Neural cell (in vitro differentiated cells): ENCODE results near the gene TSPAN7. TPM values are rescaled to one million over a fixed set of nuclear protein-coding genes. Genes with fewer than 3 reads are reported as not detected.

Source experiments
- H2AFZ ChIP-seq: fragments of 200-600, 300-800 bp; sonication (generic), shearing (Covaris generic); 2 replicates; pipeline ENCODE4 v1.6.0; 2014; ENCODE audit warnings: low read depth, mild to moderate bottlenecking, antibody characterized with exemption, low read length, moderate library complexity
- H3F3A ChIP-seq: fragments of 200-600 bp; shearing (Covaris generic); 2 replicates; pipeline ENCODE4 v1.6.1; 2016; ENCODE audit warnings: mild to moderate bottlenecking, moderate library complexity, mixed read lengths, antibody characterized with exemption, low read length; ENCODE audit not compliant: insufficient read depth, poor library complexity, severe bottlenecking
- H3K27ac ChIP-seq: fragments of 200-600, 300-800 bp; sonication (generic), shearing (Covaris generic); 2 replicates; pipeline ENCODE4 v1.5.1; 2014; ENCODE audit warnings: mild to moderate bottlenecking, low read length, moderate library complexity
- H3K27me3 ChIP-seq: fragments of 300-800, 200-600 bp; sonication (generic), shearing (Covaris generic); 2 replicates; pipeline ENCODE4 v1.6.0; 2014; ENCODE audit warnings: mild to moderate bottlenecking, low read depth, low read length, moderate library complexity; ENCODE audit not compliant: insufficient read depth
- H3K36me3 ChIP-seq: fragments of 300-800, 200-600 bp; sonication (generic), shearing (Covaris generic); 2 replicates; pipeline ENCODE4 v1.5.1; 2014; ENCODE audit warnings: mild to moderate bottlenecking, antibody characterized with exemption, low read length, moderate library complexity; ENCODE audit not compliant: insufficient read depth
- H3K4me2 ChIP-seq: fragments of 300-800, 200-600 bp; sonication (generic), shearing (Covaris generic); 2 replicates; pipeline ENCODE4 v1.6.0; 2014; ENCODE audit warnings: mild to moderate bottlenecking, low read length
- H3K4me3 ChIP-seq: fragments of 300-800, 200-600 bp; sonication (generic), shearing (Covaris generic); 2 replicates; pipeline ENCODE4 v1.5.1; 2014; ENCODE audit warnings: mild to moderate bottlenecking, low read length, moderate library complexity
- H3K79me2 ChIP-seq: fragments of 200-600 bp; shearing (Covaris generic); replicated peaks from 2 replicates; pipeline ENCODE4 v1.6.0; 2014; ENCODE audit warnings: mild to moderate bottlenecking, low read length, moderate library complexity; ENCODE audit not compliant: insufficient read depth
- H3K9ac ChIP-seq: fragments of 300-800, 200-600 bp; sonication (generic), shearing (Covaris generic); 2 replicates; pipeline ENCODE4 v1.6.1; 2016; ENCODE audit warnings: mild to moderate bottlenecking, low read length, mixed read lengths
- H3K9me2 ChIP-seq: fragments of 200-600 bp; shearing (Covaris generic); 2 replicates; pipeline ENCODE4 v1.6.1; 2016; ENCODE audit warnings: mild to moderate bottlenecking, low read length, mixed read lengths; ENCODE audit not compliant: insufficient read depth
- H3K9me3 ChIP-seq: fragments of 200-600, 300-800 bp; sonication (generic), shearing (Covaris generic); 2 replicates; pipeline ENCODE4 v1.6.1; 2016; ENCODE audit warnings: mild to moderate bottlenecking, mixed run types, low read length, moderate library complexity, mixed read lengths
- H4K20me1 ChIP-seq: fragments of 200-600 bp; shearing (Covaris generic); 2 replicates; pipeline ENCODE4 v1.6.1; 2016; ENCODE audit warnings: mild to moderate bottlenecking, mixed run types; ENCODE audit not compliant: insufficient read depth
- CTCF ChIP-seq: fragments of 450-650 bp; IDR thresholded peaks from 2 replicates; pipeline ENCODE4 v1.5.1; 2014; ENCODE audit warnings: antibody characterized with exemption, mild to moderate bottlenecking, moderate library complexity; ENCODE audit not compliant: poor library complexity, severe bottlenecking
- EP300 ChIP-seq: fragments of 450-650 bp; conservative IDR thresholded peaks from 2 replicates; pipeline ENCODE4 v1.6.1; 2014; ENCODE audit warnings: antibody characterized with exemption, mild to moderate bottlenecking, moderate library complexity; ENCODE audit not compliant: poor library complexity, severe bottlenecking
- EZH2 ChIP-seq: fragments of 200-600, 300-800 bp; shearing (Covaris generic), sonication (generic); IDR thresholded peaks from 2 replicates; pipeline ENCODE4 v1.6.1; 2014; ENCODE audit warnings: antibody characterized with exemption, low read length, borderline replicate concordance, mild to moderate bottlenecking; ENCODE audit not compliant: insufficient read depth, poor library complexity, severe bottlenecking
- MXI1 ChIP-seq: fragments of 450-650 bp; conservative IDR thresholded peaks from 2 replicates; pipeline ENCODE4 v1.6.1; 2014; ENCODE audit warnings: antibody characterized with exemption, mild to moderate bottlenecking; ENCODE audit not compliant: poor library complexity, severe bottlenecking
- POLR2AphosphoS5 ChIP-seq: IDR thresholded peaks from 2 replicates; pipeline ENCODE4 v1.6.1; 2012
- RAD21 ChIP-seq: fragments of 450-650 bp; conservative IDR thresholded peaks from 2 replicates; pipeline ENCODE4 v1.6.1; 2014; ENCODE audit warnings: antibody characterized with exemption, mild to moderate bottlenecking, moderate library complexity
- SMC3 ChIP-seq: fragments of 450-650 bp; conservative IDR thresholded peaks from 2 replicates; pipeline ENCODE4 v1.6.1; 2014; ENCODE audit warnings: antibody characterized with exemption, mild to moderate bottlenecking, moderate library complexity; ENCODE audit not compliant: poor library complexity
- TAF1 ChIP-seq: IDR thresholded peaks from 2 replicates; pipeline ENCODE4 v1.6.1; 2012; ENCODE audit warnings: low read depth
- polyA plus RNA-seq: library from polyadenylated mRNA; depleted of rRNA; stranded (reverse); fragments of >200 nt; gene quantifications from 2 replicates; pipeline ENCODE4 v1.2.3, GENCODE V29; 2014
- TF ChIP-seq, protein P1 (sequence below): IDR thresholded peaks from 2 replicates; pipeline ENCODE4 v1.6.1; 2012; ENCODE audit warnings: borderline replicate concordance

TSPAN7 gene
- polyA plus RNA-seq, 1 donor from 2014 or later, result 184 TPM

- Histone ChIP-seq H2AFZ (no peak overlapping the region), H3K27ac (no peak overlapping the region), H3K9ac (no peak overlapping the region), H4K20me1 (no peaks in the 10 kb centered on the region), H3F3A (no peaks in the 10 kb centered on the region), H3K4me3 (no peak overlapping the region), H3K9me3 (no peaks in the 10 kb centered on the region), H3K4me2 (no peak overlapping the region), H3K27me3 (no peaks in the 10 kb centered on the region), H3K9me2 (no peaks in the 10 kb centered on the region), H3K79me2 (no peaks in the 10 kb centered on the region), H3K36me3 (no peaks in the 10 kb centered on the region)
- TF ChIP-seq TAF1 (no peak), EP300 (no peak), POLR2AphosphoS5 (no peak), EZH2 (no peak), SMC3 (no peak), RAD21 (no peak), MXI1 (no peak), CTCF (no peak)
- TF ChIP-seq, protein P1, sequence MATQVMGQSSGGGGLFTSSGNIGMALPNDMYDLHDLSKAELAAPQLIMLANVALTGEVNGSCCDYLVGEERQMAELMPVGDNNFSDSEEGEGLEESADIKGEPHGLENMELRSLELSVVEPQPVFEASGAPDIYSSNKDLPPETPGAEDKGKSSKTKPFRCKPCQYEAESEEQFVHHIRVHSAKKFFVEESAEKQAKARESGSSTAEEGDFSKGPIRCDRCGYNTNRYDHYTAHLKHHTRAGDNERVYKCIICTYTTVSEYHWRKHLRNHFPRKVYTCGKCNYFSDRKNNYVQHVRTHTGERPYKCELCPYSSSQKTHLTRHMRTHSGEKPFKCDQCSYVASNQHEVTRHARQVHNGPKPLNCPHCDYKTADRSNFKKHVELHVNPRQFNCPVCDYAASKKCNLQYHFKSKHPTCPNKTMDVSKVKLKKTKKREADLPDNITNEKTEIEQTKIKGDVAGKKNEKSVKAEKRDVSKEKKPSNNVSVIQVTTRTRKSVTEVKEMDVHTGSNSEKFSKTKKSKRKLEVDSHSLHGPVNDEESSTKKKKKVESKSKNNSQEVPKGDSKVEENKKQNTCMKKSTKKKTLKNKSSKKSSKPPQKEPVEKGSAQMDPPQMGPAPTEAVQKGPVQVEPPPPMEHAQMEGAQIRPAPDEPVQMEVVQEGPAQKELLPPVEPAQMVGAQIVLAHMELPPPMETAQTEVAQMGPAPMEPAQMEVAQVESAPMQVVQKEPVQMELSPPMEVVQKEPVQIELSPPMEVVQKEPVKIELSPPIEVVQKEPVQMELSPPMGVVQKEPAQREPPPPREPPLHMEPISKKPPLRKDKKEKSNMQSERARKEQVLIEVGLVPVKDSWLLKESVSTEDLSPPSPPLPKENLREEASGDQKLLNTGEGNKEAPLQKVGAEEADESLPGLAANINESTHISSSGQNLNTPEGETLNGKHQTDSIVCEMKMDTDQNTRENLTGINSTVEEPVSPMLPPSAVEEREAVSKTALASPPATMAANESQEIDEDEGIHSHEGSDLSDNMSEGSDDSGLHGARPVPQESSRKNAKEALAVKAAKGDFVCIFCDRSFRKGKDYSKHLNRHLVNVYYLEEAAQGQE, result no peak
Measured at GRCh38 chrX:38514016-38514854, 47.1 kb upstream of the TSPAN7 start.

DNA sequence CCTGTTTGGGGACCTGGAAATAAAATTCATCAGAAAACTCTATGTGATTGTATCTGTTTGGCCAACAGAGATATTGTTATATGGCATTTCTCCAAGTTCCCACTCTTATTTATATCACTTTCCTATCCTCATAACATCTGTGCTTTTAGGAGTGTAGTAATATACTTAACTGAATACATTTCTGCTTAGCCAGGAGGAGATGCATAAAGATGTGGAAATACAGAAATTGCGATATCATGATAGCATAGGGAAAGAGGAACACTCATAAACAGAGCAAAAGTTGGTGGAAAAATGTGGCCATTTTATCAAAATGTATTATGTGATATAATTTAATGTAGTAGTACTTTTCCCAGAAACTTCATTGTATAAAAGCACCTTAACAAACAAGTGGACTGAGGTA is 46.1 kb upstream of the TSPAN7 start:
- H3K9ac ChIP-seq, result no peak overlapping the region
- no peaks in the 10 kb centered on the region for H3K79me2 ChIP-seq
- TF ChIP-seq POLR2AphosphoS5 (no peak), EP300 (no peak), MXI1 (no peak), SMC3 (no peak), TAF1 (no peak), RAD21 (no peak), EZH2 (no peak)
- TF ChIP-seq, protein P1, result no peak
- H3K27ac ChIP-seq, result no peak overlapping the region
- no peaks in the 10 kb centered on the region for H3K9me2 ChIP-seq
- H4K20me1 ChIP-seq, result no peaks in the 10 kb centered on the region
- H3F3A ChIP-seq, result no peaks in the 10 kb centered on the region
- no peak overlapping the region for H3K4me2 ChIP-seq
- no peaks in the 10 kb centered on the region for H3K27me3 ChIP-seq
- H2AFZ ChIP-seq, result no peak overlapping the region
- no peaks in the 10 kb centered on the region for H3K36me3 ChIP-seq
- H3K4me3 ChIP-seq, result no peak overlapping the region
- no peaks in the 10 kb centered on the region for H3K9me3 ChIP-seq
